Vagina (tissue), 2 donors: ENCODE results near the gene ZNF664.

Experiments used
- POLR2A ChIP-seq, 2 donors: fragments of 450-650 bp; IDR thresholded peaks; one replicate each; pipeline ENCODE4 v1.6.1; 2017; ENCODE audit warnings: antibody characterized with exemption in 2 of 2, mild to moderate bottlenecking in 2 of 2, moderate library complexity in 2 of 2
- TF ChIP-seq, protein P1 (sequence below), 3 experiments: fragments of 450-650 bp in 2 of 3; fragments of 200-600 bp in 1 of 3; sonication (generic) in 1 of 3; IDR thresholded peaks; one replicate each; pipeline ENCODE4 v1.5.1; 2017 to 2019; ENCODE audit warnings: antibody characterized with exemption in 3 of 3, mild to moderate bottlenecking in 2 of 3, moderate library complexity in 2 of 3

DNA sequence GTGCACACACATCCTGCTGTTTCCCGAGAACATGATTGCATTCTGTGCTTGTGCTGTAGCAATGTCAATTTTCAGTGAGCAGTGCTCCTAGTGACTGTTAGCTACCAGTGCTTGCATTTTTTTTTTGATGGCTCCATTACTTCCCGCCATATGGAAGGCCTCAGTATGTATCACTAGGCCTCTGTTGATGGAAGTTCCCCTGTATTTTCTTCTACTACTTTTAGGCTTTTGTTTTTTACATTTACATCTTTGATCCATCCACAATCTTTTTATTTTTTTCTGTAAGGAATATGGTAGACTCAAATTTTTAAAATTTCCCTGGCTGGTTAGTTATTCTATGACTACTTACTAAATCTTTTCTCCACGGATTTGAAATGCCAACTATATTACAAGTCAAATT is 49.1 kb downstream of the ZNF664 start:
- TF ChIP-seq, protein P1, sequence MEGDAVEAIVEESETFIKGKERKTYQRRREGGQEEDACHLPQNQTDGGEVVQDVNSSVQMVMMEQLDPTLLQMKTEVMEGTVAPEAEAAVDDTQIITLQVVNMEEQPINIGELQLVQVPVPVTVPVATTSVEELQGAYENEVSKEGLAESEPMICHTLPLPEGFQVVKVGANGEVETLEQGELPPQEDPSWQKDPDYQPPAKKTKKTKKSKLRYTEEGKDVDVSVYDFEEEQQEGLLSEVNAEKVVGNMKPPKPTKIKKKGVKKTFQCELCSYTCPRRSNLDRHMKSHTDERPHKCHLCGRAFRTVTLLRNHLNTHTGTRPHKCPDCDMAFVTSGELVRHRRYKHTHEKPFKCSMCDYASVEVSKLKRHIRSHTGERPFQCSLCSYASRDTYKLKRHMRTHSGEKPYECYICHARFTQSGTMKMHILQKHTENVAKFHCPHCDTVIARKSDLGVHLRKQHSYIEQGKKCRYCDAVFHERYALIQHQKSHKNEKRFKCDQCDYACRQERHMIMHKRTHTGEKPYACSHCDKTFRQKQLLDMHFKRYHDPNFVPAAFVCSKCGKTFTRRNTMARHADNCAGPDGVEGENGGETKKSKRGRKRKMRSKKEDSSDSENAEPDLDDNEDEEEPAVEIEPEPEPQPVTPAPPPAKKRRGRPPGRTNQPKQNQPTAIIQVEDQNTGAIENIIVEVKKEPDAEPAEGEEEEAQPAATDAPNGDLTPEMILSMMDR (IDR thresholded peaks at IDR 0.05) = no peak
- TF ChIP-seq POLR2A (IDR thresholded peaks at IDR 0.05) = no peak
